Lower leg skin (tissue), 3 donors: ENCODE results near the gene ZC3H12C.

Source experiments
- POLR2A ChIP-seq, 2 donors: fragments of 450-650 bp; IDR thresholded peaks; one replicate each; pipeline ENCODE4 v1.6.1; 2016 to 2017; ENCODE audit warnings: antibody characterized with exemption in 2 of 2, mild to moderate bottlenecking in 1 of 2, moderate library complexity in 1 of 2
- TF ChIP-seq, protein P1 (sequence below), 3 donors: fragments of 450-650 bp; IDR thresholded peaks; one replicate each; pipeline ENCODE4 v1.5.1; 2016; ENCODE audit warnings: antibody characterized with exemption in 3 of 3, mild to moderate bottlenecking in 3 of 3, moderate library complexity in 2 of 3

DNA sequence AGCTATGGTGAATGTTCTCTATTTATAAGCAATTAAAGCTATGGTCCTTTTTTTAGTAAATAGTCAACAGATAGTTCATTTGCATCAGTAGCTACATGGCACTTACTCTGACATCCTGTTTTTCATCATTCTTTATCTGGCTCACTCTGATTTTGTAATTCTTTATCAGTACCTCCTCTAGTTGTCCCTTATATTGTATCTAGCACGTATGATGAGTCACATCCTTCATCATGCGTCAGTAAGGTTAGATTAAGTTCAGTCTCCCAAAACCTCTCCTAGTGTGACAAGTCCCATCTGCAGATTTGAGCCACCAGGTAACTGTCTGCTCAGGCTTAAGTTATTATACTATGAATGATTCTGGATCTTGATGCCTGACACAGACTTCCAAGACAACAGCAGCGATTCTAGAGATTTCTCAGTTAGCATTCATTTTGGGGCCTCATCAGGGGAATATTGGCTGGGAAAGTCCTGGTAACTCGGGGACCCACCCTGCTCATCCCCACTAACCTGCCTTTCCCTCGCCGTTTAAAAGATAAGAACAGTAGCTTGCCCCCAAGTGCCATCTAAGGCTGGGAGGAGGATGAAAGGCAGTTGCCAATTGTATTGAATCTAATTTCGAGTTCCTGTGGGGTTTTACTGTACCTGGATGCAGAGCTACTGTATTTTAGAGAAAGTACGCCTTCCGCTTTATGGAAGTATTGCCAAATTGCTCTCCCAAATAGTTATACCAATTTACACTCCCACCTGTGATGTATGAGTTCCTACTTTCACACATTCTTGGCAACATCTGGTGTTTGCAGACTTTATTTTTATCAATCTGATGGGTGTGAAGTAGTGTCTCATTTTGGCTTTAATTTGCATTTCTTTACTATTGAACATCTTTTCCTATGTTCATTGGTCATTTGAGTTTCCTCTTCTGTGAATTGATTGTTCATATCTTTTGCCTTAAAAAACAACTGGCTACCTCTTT is 55.9 kb downstream of the ZC3H12C start:
- TF ChIP-seq, protein P1, sequence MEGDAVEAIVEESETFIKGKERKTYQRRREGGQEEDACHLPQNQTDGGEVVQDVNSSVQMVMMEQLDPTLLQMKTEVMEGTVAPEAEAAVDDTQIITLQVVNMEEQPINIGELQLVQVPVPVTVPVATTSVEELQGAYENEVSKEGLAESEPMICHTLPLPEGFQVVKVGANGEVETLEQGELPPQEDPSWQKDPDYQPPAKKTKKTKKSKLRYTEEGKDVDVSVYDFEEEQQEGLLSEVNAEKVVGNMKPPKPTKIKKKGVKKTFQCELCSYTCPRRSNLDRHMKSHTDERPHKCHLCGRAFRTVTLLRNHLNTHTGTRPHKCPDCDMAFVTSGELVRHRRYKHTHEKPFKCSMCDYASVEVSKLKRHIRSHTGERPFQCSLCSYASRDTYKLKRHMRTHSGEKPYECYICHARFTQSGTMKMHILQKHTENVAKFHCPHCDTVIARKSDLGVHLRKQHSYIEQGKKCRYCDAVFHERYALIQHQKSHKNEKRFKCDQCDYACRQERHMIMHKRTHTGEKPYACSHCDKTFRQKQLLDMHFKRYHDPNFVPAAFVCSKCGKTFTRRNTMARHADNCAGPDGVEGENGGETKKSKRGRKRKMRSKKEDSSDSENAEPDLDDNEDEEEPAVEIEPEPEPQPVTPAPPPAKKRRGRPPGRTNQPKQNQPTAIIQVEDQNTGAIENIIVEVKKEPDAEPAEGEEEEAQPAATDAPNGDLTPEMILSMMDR (IDR thresholded peaks at IDR 0.05): no peak
- TF ChIP-seq POLR2A (IDR thresholded peaks at IDR 0.05): no peak
